ENCODE data around the gene RRAGC.

DNA sequence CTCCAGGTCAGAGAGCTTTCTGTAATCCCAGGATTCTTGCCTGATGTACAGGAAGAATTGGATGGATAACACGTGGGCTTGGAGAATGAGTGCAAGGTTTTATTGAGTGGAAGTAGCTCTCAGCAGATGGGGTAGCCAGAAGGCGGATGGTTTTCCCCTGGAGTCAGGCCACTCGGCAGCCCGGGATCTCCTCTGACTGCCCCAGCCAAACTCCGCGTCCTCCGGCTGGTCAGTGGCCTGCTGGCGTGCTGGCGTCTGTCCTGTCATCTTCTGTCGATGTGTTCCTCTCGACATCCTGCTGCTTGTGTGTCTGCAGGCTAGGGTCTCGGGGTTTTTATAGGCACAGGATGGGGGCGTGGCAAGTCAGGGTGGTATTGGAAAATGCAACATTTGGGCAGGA is 49.2 kb upstream of the RRAGC start:
- TF ChIP-seq, protein P1, sequence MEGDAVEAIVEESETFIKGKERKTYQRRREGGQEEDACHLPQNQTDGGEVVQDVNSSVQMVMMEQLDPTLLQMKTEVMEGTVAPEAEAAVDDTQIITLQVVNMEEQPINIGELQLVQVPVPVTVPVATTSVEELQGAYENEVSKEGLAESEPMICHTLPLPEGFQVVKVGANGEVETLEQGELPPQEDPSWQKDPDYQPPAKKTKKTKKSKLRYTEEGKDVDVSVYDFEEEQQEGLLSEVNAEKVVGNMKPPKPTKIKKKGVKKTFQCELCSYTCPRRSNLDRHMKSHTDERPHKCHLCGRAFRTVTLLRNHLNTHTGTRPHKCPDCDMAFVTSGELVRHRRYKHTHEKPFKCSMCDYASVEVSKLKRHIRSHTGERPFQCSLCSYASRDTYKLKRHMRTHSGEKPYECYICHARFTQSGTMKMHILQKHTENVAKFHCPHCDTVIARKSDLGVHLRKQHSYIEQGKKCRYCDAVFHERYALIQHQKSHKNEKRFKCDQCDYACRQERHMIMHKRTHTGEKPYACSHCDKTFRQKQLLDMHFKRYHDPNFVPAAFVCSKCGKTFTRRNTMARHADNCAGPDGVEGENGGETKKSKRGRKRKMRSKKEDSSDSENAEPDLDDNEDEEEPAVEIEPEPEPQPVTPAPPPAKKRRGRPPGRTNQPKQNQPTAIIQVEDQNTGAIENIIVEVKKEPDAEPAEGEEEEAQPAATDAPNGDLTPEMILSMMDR (IDR thresholded peaks at IDR 0.05), result no peak
- no peak for TF ChIP-seq POLR2A (IDR thresholded peaks at IDR 0.05)
- no peak for TF ChIP-seq EP300 (IDR thresholded peaks at IDR 0.05)
